Esophagus squamous epithelium (tissue), 5 donors: ENCODE results near the gene CCDC70. TPM values are rescaled to one million over a fixed set of nuclear protein-coding genes. Genes with fewer than 3 reads are reported as not detected.

Experiments used
- DNase-seq: peaks from one replicate; lab custom pipeline; 2025; lab: John Stamatoyannopoulos, UW
- H3K27ac ChIP-seq, 4 donors: fragments of 200-600 bp; sonication (generic); one replicate each; pipeline ENCODE4 v1.5.1; 2016 to 2019; ENCODE audit warnings: mild to moderate bottlenecking in 1 of 4
- H3K27me3 ChIP-seq, 4 donors: fragments of 200-600 bp; sonication (generic); 1 replicate in 3 of 4; 2 replicates in 1 of 4; pipeline versions ENCODE4 v1.5.1 to v1.6.0; 2017 to 2021; ENCODE audit warnings: antibody characterized with exemption in 1 of 4
- H3K36me3 ChIP-seq, 3 donors: fragments of 200-600 bp; sonication (generic); one replicate each; pipeline ENCODE4 v1.5.1; 2016 to 2019
- H3K4me1 ChIP-seq, 3 donors: fragments of 200-600 bp; sonication (generic); one replicate each; pipeline ENCODE4 v1.5.1; 2017 to 2019
- H3K4me3 ChIP-seq, 4 donors: fragments of 200-600 bp; sonication (generic); 1 replicate in 3 of 4; 2 replicates in 1 of 4; pipeline ENCODE4 v1.5.1; 2016 to 2019; ENCODE audit warnings: mild to moderate bottlenecking in 2 of 4, moderate library complexity in 1 of 4
- H3K9me3 ChIP-seq, 3 donors: fragments of 200-600 bp; sonication (generic); one replicate each; pipeline ENCODE4 v1.5.1; 2016 to 2019
- POLR2A ChIP-seq, 4 donors: fragments of 450-650 bp; IDR thresholded peaks; one replicate each; pipeline ENCODE4 v1.6.1; 2017; ENCODE audit warnings: antibody characterized with exemption in 4 of 4, mild to moderate bottlenecking in 4 of 4, moderate library complexity in 3 of 4
- WGBS, 2 donors: methylation state at CpG; one replicate each; pipeline ENCODE4 v1.1.5; 2018; 5-methylcytosine and 5-hydroxymethylcytosine counted together
- intact Hi-C: fragments of 100-400 bp; cut with DNase I; formaldehyde crosslinking; loops from one replicate; pipeline ENCODE4 v1.15.0; 2022
- total RNA-seq, 4 donors: library from RNA; depleted of rRNA; stranded (reverse); fragments of >200 nt; gene quantifications; one replicate each; pipeline ENCODE4 v1.1.0, GENCODE V29; 2016
- TF ChIP-seq, protein P1 (sequence below), 6 experiments: fragments of 450-650 bp in 4 of 6; fragments of 200-600 bp in 2 of 6; sonication (generic) in 2 of 6; IDR thresholded peaks; one replicate each; pipeline ENCODE4 v1.5.1; 2016 to 2019; ENCODE audit warnings: antibody characterized with exemption in 6 of 6, mild to moderate bottlenecking in 4 of 6, moderate library complexity in 4 of 6
- donor health status: DM: yes; HTN: yes; CAD: no.

CCDC70 gene
- total RNA-seq, 4 donors from 2014 or later: not detected

DNA sequence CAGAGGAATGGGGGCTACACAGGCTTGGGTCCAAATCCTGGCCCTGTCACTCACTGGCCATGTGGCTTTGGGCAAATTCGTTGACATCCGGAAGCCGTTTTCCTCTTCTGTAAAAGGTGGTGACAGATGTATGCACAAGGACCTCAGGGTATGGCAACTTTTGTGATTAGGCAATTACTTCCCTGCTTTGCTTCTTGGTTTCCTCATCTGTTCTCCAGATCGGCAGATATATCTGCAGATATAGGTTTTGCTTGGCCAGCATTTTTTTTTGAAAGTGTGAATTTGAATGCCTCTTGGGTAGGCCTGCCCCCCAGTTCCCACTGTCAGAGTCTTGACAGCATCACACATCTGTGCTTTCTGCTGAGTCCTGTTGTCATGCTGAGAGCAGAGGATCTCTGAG, 34.5 kb upstream of the CCDC70 start:
- peaks cover 6 to 26% (median 11%) of the 10 kb centered on the region in 3 donors for H3K4me1 ChIP-seq
- no peaks in the 10 kb centered on the region for H3K9me3 ChIP-seq
- no peaks in the 10 kb centered on the region for H3K36me3 ChIP-seq
- H3K27ac ChIP-seq: no peak overlapping the region
- H3K4me3 ChIP-seq: no peak overlapping the region
- DNase-seq: no peak
- no peak for TF ChIP-seq POLR2A (IDR thresholded peaks at IDR 0.05)
- TF ChIP-seq, protein P1, sequence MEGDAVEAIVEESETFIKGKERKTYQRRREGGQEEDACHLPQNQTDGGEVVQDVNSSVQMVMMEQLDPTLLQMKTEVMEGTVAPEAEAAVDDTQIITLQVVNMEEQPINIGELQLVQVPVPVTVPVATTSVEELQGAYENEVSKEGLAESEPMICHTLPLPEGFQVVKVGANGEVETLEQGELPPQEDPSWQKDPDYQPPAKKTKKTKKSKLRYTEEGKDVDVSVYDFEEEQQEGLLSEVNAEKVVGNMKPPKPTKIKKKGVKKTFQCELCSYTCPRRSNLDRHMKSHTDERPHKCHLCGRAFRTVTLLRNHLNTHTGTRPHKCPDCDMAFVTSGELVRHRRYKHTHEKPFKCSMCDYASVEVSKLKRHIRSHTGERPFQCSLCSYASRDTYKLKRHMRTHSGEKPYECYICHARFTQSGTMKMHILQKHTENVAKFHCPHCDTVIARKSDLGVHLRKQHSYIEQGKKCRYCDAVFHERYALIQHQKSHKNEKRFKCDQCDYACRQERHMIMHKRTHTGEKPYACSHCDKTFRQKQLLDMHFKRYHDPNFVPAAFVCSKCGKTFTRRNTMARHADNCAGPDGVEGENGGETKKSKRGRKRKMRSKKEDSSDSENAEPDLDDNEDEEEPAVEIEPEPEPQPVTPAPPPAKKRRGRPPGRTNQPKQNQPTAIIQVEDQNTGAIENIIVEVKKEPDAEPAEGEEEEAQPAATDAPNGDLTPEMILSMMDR (IDR thresholded peaks at IDR 0.05): no peak
- WGBS, 2 donors: 75 to 80% methylated on average over 4 of the region's 4 CpGs
- H3K27me3 ChIP-seq: no peaks in the 10 kb centered on the region
- intact Hi-C loops: no loop called here

DNA sequence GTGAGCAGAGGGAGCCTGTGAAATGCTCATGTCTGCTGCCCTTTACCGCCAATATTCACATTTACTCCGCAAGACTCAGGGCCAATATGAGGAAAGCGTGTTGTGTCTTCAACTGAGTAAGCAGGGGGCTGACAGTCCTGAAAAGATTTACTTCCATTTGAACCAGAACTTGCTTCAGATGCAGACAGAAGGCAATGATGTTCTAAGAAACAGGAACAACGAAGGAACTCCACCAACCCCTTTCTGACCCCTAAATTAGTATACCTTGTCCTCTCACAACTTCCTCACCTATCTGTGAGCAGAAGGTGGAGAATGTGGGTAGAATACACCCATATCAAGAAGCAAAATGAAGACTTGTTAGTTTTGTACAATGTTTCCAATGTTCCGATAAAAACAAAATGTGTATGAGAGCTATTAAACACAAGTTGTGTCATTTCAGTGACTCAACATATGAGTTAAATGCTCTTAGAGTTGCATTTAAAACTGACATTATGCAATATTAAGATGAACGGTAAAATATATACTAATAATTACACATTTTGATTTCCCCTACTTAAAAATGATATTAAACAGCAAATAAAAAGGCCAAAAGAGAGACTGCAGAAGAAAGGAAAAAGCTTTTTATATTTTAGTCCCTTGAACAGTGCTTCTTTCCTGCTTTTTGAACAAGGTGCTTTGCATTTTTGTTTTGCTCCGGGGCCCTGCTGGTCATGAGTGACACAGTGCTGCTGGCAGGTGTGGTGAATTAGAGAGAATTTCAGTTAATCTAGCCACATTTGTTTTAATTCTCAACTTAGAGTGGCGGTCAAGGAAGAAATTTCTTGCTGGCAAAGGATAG, 32.8 kb upstream of the CCDC70 start:
- H3K27me3 ChIP-seq: no peaks in the 10 kb centered on the region
- H3K4me3 ChIP-seq: no peak overlapping the region
- peaks cover 6 to 26% (median 11%) of the 10 kb centered on the region in 3 donors for H3K4me1 ChIP-seq
- H3K27ac ChIP-seq: no peak overlapping the region
- intact Hi-C loops: no loop called here
- no peaks in the 10 kb centered on the region for H3K36me3 ChIP-seq
- no peaks in the 10 kb centered on the region for H3K9me3 ChIP-seq
- DNase-seq: no peak
- TF ChIP-seq, protein P1 (IDR thresholded peaks at IDR 0.05): no peak
- no peak for TF ChIP-seq POLR2A (IDR thresholded peaks at IDR 0.05)
- WGBS, 2 donors: 77 to 81% methylated on average over 6 to 8 of the region's 8 CpGs

DNA sequence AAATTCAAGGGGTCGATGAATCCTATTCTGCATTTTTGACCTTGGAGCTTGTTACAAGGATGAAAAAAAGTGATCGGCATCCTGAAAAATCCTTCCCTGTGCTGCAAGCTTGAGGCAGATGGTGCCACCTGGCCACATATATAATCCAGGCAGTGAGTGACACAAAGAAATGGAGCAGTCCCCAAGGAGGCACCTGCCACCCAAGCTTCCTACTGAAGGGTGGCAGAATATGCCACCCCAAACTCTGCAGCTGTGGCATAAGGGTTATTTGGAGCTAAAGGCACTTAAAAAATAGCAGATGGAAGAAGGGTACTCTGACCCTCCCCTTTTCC, 32.2 kb upstream of the CCDC70 start:
- intact Hi-C loops: no loop called here
- no peaks in the 10 kb centered on the region for H3K27me3 ChIP-seq
- H3K36me3 ChIP-seq: no peaks in the 10 kb centered on the region
- no peak overlapping the region for H3K27ac ChIP-seq
- no peak for DNase-seq
- peaks cover 6 to 23% (median 11%) of the 10 kb centered on the region in 3 donors for H3K4me1 ChIP-seq
- TF ChIP-seq POLR2A (IDR thresholded peaks at IDR 0.05): no peak
- TF ChIP-seq, protein P1 (IDR thresholded peaks at IDR 0.05): no peak
- H3K4me3 ChIP-seq: no peak overlapping the region
- H3K9me3 ChIP-seq: no peaks in the 10 kb centered on the region
- 82 to 92% methylated on average over 2 of the region's 2 CpGs for WGBS, 2 donors

GRCh38 chr13:51831519-51831918, 30.2 kb upstream of the CCDC70 start:
- peaks cover 4 to 5% (median 5%) of the 10 kb centered on the region in 3 donors for H3K4me1 ChIP-seq
- DNase-seq: no peak
- intact Hi-C loops: no loop called here
- H3K4me3 ChIP-seq: no peak overlapping the region
- H3K27ac ChIP-seq: no peak overlapping the region
- no peaks in the 10 kb centered on the region for H3K27me3 ChIP-seq
- TF ChIP-seq, protein P1 (IDR thresholded peaks at IDR 0.05): no peak
- TF ChIP-seq POLR2A (IDR thresholded peaks at IDR 0.05): no peak
- no peaks in the 10 kb centered on the region for H3K9me3 ChIP-seq
- H3K36me3 ChIP-seq: no peaks in the 10 kb centered on the region
- WGBS, 2 donors: 86 to 96% methylated on average over 5 of the region's 5 CpGs

GRCh38 chr13:51832471-51833152, 29.2 kb upstream of the CCDC70 start:
- Histone ChIP-seq H3K9me3 (no peaks in the 10 kb centered on the region), H3K4me3 (no peak overlapping the region), H3K27me3 (no peaks in the 10 kb centered on the region), H3K36me3 (no peaks in the 10 kb centered on the region), H3K27ac (no peak overlapping the region), H3K4me1 (no peaks in the 10 kb centered on the region)
- no peak for DNase-seq
- 56 to 65% methylated on average over 6 of the region's 6 CpGs for WGBS, 2 donors
- TF ChIP-seq, protein P1 (IDR thresholded peaks at IDR 0.05): peak in 5 of 6 experiments; percentile 27 to 54 (median 34)
- TF ChIP-seq POLR2A (IDR thresholded peaks at IDR 0.05): no peak
- intact Hi-C loops: no loop called here
